MM.1S (cell line): ENCODE results near the gene AKR1E2.

Experiments used
- DNase-seq: peaks from one replicate; pipeline ENCODE4 v3.0.0-alpha.2; 2015
- H2AFZ ChIP-seq: fragments of 300-600 bp; sonication (generic); 2 replicates; pipeline ENCODE4 v1.6.0; 2016; ENCODE audit warnings: antibody characterized with exemption, low read length
- H3F3A ChIP-seq: fragments of 300-600 bp; sonication (generic); 2 replicates; pipeline ENCODE4 v1.6.1; 2016; ENCODE audit warnings: mild to moderate bottlenecking, antibody characterized with exemption, low read length, moderate library complexity, mixed read lengths; ENCODE audit not compliant: insufficient read depth
- H3K27ac ChIP-seq: fragments of 300-600 bp; sonication (generic); 2 replicates; pipeline ENCODE4 v1.5.1; 2016; ENCODE audit warnings: mild to moderate bottlenecking, low read length
- H3K27me3 ChIP-seq: fragments of 300-600 bp; sonication (generic); replicated peaks from 2 replicates; pipeline ENCODE4 v1.6.0; 2016; ENCODE audit warnings: low read length; ENCODE audit not compliant: insufficient read depth
- H3K36me3 ChIP-seq: fragments of 300-600 bp; sonication (generic); replicated peaks from 2 replicates; pipeline ENCODE4 v1.6.1; 2016; ENCODE audit warnings: mild to moderate bottlenecking, low read length, mixed read lengths; ENCODE audit not compliant: insufficient read depth
- H3K4me1 ChIP-seq: fragments of 300-600 bp; sonication (generic); 2 replicates; pipeline ENCODE4 v1.6.1; 2016; ENCODE audit warnings: low read length, mixed read lengths
- H3K4me2 ChIP-seq: fragments of 300-600 bp; sonication (generic); 2 replicates; pipeline ENCODE4 v1.6.0; 2016; ENCODE audit warnings: low read depth, low read length
- H3K4me3 ChIP-seq: fragments of 300-600 bp; sonication (generic); 2 replicates; pipeline ENCODE4 v1.5.1; 2016; ENCODE audit warnings: low read length, mixed read lengths
- H3K79me2 ChIP-seq: fragments of 300-600 bp; sonication (generic); 2 replicates; pipeline ENCODE4 v1.6.1; 2016; ENCODE audit warnings: mixed run types, low read length, mixed read lengths
- H3K9ac ChIP-seq: fragments of 300-600 bp; sonication (generic); 2 replicates; pipeline ENCODE4 v1.6.1; 2016; ENCODE audit warnings: low read length, mixed read lengths
- H3K9me2 ChIP-seq: fragments of 300-600 bp; sonication (generic); replicated peaks from 2 replicates; pipeline ENCODE4 v1.6.1; 2016; ENCODE audit warnings: mild to moderate bottlenecking, low read length, mixed read lengths; ENCODE audit not compliant: insufficient read depth
- H3K9me3 ChIP-seq: fragments of 300-600 bp; sonication (generic); replicated peaks from 2 replicates; pipeline ENCODE4 v1.6.1; 2016; ENCODE audit warnings: mild to moderate bottlenecking, low read length, mixed read lengths; ENCODE audit not compliant: insufficient read depth
- H4K20me1 ChIP-seq: fragments of 300-600 bp; sonication (generic); 2 replicates; pipeline ENCODE4 v1.6.1; 2016; ENCODE audit warnings: mild to moderate bottlenecking, low read length, moderate library complexity, mixed read lengths; ENCODE audit not compliant: insufficient read depth
- EZH2 ChIP-seq: fragments of 300-600 bp; sonication (generic); optimal IDR thresholded peaks from 2 replicates; pipeline ENCODE3; 2017; ENCODE audit warnings: low read depth, mild to moderate bottlenecking, antibody characterized with exemption, low read length, mixed read lengths
- EZH2phosphoT487 ChIP-seq: fragments of 300-600 bp; sonication (generic); IDR thresholded peaks from 2 replicates; pipeline ENCODE4 v1.6.1; 2018; ENCODE audit warnings: antibody characterized with exemption, low read length
- TF ChIP-seq, protein P1 (sequence below): fragments of 300-600 bp; sonication (generic); IDR thresholded peaks from 2 replicates; pipeline ENCODE4 v1.5.1; 2016; ENCODE audit warnings: antibody characterized with exemption, low read length, mixed read lengths

AKR1E2 gene

DNA sequence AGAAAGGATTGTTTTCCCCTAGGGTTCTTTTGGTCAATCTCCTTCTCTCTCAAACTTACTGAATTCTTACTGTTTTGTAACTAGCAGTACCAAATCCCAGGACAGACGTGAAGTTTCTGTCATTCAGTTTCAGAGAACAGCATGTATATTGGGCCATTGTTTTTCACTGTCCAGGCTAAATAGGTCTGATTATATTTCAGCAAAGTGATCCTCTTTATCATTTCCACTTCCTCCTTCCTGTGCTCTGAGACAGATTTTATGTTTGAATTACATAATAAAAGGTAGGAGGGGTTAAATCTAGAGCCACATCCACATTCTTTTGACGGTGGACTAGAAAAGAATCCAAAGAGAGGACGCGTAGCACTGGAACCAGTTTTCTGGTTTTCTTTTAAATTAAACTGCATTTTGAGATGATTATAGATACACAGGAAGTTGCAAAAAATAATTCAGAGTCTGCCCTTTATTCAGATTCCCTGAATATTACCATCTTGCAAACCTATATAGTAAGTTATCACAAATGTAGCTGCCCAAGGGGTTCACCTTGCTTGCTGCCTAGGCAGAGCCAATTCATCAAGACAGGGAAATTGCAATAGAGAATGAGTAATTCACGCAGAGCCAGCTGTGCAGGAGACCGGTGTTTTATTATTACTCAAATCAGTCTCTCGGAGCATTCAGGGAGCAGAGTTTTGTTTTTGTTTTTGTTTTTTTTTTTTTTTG is 40.1 kb downstream of the AKR1E2 start:
- Histone ChIP-seq H3K9me3 (no peaks in the 10 kb centered on the region), H3F3A (no peaks in the 10 kb centered on the region), H3K27me3 (no peaks in the 10 kb centered on the region), H3K9ac (no peak overlapping the region), H3K9me2 (no peaks in the 10 kb centered on the region), H3K4me2 (no peak overlapping the region), H3K4me3 (no peak overlapping the region), H3K4me1 (no peaks in the 10 kb centered on the region), H3K79me2 (no peaks in the 10 kb centered on the region), H2AFZ (no peak overlapping the region), H3K27ac (no peak overlapping the region), H4K20me1 (no peaks in the 10 kb centered on the region), H3K36me3 (no peaks in the 10 kb centered on the region)
- no peak for DNase-seq
- TF ChIP-seq, protein P1, sequence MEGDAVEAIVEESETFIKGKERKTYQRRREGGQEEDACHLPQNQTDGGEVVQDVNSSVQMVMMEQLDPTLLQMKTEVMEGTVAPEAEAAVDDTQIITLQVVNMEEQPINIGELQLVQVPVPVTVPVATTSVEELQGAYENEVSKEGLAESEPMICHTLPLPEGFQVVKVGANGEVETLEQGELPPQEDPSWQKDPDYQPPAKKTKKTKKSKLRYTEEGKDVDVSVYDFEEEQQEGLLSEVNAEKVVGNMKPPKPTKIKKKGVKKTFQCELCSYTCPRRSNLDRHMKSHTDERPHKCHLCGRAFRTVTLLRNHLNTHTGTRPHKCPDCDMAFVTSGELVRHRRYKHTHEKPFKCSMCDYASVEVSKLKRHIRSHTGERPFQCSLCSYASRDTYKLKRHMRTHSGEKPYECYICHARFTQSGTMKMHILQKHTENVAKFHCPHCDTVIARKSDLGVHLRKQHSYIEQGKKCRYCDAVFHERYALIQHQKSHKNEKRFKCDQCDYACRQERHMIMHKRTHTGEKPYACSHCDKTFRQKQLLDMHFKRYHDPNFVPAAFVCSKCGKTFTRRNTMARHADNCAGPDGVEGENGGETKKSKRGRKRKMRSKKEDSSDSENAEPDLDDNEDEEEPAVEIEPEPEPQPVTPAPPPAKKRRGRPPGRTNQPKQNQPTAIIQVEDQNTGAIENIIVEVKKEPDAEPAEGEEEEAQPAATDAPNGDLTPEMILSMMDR, result no peak
- TF ChIP-seq EZH2 (no peak), EZH2phosphoT487 (no peak)

DNA sequence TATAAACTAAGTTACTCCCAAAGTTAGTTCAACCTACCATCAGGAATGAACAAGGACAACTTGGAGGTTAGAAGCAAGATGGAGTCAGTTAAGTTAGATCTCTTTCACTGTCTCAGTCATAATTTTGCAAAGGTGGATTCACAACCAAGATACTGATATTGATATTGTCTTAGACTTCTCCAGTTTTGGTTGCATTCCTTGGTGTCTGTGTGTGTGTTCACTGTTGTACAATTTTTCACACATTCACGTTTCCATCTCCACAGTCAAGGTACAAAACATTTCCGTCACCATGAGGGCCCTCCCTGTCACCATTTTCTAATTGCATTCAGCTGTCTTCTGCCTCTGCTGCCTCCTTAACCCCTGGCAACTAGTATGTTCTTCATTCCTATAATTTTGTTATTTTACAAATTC is 41.1 kb downstream of the AKR1E2 start:
- Histone ChIP-seq H3K36me3 (no peaks in the 10 kb centered on the region), H3K9me2 (no peaks in the 10 kb centered on the region), H3F3A (no peaks in the 10 kb centered on the region), H3K4me2 (no peak overlapping the region), H3K4me3 (no peak overlapping the region), H3K27me3 (no peaks in the 10 kb centered on the region), H4K20me1 (no peaks in the 10 kb centered on the region), H3K27ac (no peak overlapping the region), H3K4me1 (no peaks in the 10 kb centered on the region), H2AFZ (no peak overlapping the region), H3K79me2 (no peaks in the 10 kb centered on the region), H3K9me3 (no peaks in the 10 kb centered on the region), H3K9ac (no peak overlapping the region)
- no peak for DNase-seq
- TF ChIP-seq, protein P1, result no peak
- TF ChIP-seq EZH2phosphoT487 (no peak), EZH2 (no peak)

DNA sequence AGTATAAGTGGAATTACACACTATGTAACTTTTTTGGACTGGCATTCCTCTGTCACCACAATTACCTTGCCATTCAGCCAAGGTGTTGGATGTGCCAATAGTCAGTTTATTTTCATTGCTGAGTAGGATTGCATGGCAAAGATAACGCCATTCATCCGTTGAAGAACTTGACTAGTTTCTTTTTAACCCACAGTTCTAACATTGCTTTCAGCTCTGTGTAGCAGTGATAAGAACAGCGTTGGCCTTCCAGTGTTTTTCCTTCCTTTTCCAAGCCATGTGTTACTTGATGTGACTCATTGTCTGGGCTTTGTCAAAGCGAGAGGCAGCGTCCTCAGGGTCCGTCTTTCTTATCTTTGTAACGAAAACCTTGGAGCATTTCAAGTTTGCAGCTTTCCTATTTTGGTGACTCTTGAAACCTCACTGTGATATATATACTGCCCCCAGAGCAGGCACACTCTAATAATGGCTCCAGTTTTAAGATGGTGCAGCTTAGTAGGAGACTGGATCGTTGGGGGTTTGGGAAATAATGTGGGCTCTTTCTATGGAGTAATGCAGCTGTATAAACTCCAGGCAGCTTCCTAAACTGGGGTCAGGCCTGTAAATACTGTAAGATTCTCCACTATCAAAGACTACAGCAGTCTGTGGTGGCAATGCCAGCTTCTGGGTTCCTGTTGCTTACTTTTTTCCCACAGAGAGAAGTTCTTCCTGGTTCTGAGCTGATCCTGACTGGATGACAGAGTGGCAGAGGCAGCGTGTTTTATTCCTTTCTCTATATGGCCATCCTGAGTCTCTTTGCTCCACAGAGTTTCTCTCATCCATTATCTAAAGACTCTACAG is 41.7 kb downstream of the AKR1E2 start:
- Histone ChIP-seq H3K9me2 (no peaks in the 10 kb centered on the region), H3K4me3 (no peak overlapping the region), H3K27ac (no peak overlapping the region), H3K79me2 (no peaks in the 10 kb centered on the region), H3K9ac (no peak overlapping the region), H3F3A (no peaks in the 10 kb centered on the region), H3K36me3 (no peaks in the 10 kb centered on the region), H4K20me1 (no peaks in the 10 kb centered on the region), H3K9me3 (no peaks in the 10 kb centered on the region), H3K27me3 (no peaks in the 10 kb centered on the region), H3K4me2 (no peak overlapping the region), H2AFZ (no peak overlapping the region), H3K4me1 (no peaks in the 10 kb centered on the region)
- TF ChIP-seq, protein P1, result no peak
- TF ChIP-seq EZH2 (no peak), EZH2phosphoT487 (no peak)
- DNase-seq, result no peak
